Measurements from ENCODE around the gene SYTL3.

SYTL3 gene

DNA sequence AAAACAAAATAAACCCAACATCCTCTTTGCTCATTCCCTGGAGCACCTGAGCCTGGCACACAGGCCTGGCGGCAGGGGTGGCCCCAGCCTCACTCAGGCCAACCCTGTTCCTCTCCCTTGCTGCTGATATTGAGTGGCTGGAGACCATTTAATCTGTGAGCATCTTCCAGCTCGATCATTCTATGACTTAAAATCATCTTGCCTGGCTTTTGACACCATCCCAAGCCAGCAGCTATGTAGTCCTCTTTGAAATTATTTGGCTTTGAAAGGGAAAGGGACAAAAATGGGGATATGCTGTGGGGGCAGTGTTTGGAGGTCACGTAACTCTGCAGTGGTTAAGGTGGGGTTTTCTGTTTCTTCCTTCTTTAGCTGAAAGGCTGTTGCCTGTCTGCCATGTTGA is 146.5 kb downstream of the SYTL3 start:
- DNase-seq (ENCODE audit: insufficient read length, low spot score), result no peak
- TF ChIP-seq TAF1 (IDR thresholded peaks at IDR 0.05; ENCODE audit: low read depth, low read length) (no peak), PAX5 (IDR thresholded peaks at IDR 0.05; ENCODE audit: insufficient read depth, low read length, severe bottlenecking) (no peak), POLR2AphosphoS5 (IDR thresholded peaks at IDR 0.05; ENCODE audit: low read depth, low read length) (no peak), POLR2A (IDR thresholded peaks at IDR 0.05; ENCODE audit: low read depth, low read length) (0 out of 2 replicates have a peak, but pooled peaks have one; percentile 29), SPI1 (IDR thresholded peaks at IDR 0.05; ENCODE audit: low read depth, low read length) (no peak)
- FAIRE-seq, result no peak

DNA sequence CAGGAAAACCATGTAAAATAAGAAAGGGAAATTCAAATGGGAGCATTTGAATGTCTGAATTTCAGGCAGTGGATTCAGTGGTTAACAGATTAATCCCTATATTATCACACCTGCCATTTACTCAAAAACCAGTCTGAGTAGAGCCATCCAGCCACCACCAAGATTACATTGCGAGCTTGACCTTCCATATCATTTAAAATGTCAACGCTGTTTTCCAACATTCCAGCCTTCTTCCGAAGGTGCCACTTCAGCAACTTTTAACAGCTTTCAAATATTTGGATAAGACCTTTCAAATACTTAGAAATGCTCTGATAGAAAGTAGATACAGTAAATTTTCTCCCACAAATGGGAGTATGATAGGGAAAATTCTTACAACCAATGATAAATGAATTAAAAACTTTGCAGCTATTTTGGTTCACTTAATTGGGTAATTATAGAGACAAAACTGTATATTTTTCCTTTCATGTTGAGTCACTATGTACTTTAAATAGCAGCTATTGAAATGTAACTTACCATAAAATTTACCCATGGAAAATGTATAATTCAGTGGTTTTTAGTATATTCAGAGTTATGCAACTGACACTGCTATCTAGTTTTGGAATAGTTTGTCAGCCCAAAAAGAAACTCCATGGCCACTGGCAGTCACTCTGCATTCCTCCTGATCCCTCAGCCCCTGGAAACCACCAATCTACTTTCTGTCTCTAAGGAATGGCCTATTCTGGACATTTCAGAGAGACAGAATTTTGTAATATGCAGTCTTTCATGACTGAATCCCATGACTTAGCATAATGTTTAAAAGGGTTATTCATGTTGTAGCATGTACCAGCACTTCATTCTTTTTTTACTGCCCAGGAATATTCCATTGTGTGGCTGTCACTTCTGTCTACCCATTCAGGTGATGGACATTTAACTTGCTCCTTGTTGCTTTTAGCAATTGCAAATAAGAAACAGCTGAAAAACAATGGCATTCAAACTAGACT is 147.8 kb downstream of the SYTL3 start:
- no peak for TF ChIP-seq POU2F2 (IDR thresholded peaks at IDR 0.05; ENCODE audit: low read depth, low read length)
- no peak for TF ChIP-seq POLR2AphosphoS5 (IDR thresholded peaks at IDR 0.05; ENCODE audit: low read depth, low read length)
- TF ChIP-seq SPI1 (IDR thresholded peaks at IDR 0.05; ENCODE audit: low read depth, low read length), result no peak
- TF ChIP-seq POLR2A (IDR thresholded peaks at IDR 0.05; ENCODE audit: low read depth, low read length), result no peak
- TF ChIP-seq TAF1 (IDR thresholded peaks at IDR 0.05; ENCODE audit: low read depth, low read length), result no peak
- no peak for TF ChIP-seq PAX5 (IDR thresholded peaks at IDR 0.05; ENCODE audit: insufficient read depth, low read length, severe bottlenecking)
- no peak for FAIRE-seq
- no peak for DNase-seq (ENCODE audit: insufficient read length, low spot score)

DNA sequence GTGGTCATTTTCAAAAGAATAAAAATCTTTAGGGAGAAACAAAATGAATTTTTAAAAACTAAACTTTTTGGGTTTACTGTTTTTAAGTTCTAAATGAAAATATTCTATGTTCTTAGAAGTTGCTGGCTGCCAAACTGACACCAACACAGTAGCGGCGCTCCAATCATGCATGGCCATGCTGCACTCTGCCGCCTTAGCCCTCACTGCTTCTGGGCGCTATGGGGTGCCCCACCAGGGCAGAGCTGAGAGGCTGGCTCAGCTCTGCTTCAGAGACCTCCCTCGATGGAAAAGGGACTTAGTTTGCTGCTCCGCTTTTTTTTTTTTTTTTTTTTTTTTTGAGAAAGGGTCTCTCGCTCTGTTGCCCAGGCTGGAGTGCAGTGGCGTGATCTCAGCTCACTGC is 148.5 kb downstream of the SYTL3 start:
- DNase-seq (ENCODE audit: insufficient read length, low spot score) (no peak), FAIRE-seq (no peak)
- TF ChIP-seq POLR2AphosphoS5 (IDR thresholded peaks at IDR 0.05; ENCODE audit: low read depth, low read length), result no peak
- TF ChIP-seq POLR2A (IDR thresholded peaks at IDR 0.05; ENCODE audit: low read depth, low read length), result no peak
- no peak for TF ChIP-seq SPI1 (IDR thresholded peaks at IDR 0.05; ENCODE audit: low read depth, low read length)
- TF ChIP-seq PAX5 (IDR thresholded peaks at IDR 0.05; ENCODE audit: insufficient read depth, low read length, severe bottlenecking), result no peak
- TF ChIP-seq TAF1 (IDR thresholded peaks at IDR 0.05; ENCODE audit: low read depth, low read length), result no peak
- no peak for TF ChIP-seq POU2F2 (IDR thresholded peaks at IDR 0.05; ENCODE audit: low read depth, low read length)

DNA sequence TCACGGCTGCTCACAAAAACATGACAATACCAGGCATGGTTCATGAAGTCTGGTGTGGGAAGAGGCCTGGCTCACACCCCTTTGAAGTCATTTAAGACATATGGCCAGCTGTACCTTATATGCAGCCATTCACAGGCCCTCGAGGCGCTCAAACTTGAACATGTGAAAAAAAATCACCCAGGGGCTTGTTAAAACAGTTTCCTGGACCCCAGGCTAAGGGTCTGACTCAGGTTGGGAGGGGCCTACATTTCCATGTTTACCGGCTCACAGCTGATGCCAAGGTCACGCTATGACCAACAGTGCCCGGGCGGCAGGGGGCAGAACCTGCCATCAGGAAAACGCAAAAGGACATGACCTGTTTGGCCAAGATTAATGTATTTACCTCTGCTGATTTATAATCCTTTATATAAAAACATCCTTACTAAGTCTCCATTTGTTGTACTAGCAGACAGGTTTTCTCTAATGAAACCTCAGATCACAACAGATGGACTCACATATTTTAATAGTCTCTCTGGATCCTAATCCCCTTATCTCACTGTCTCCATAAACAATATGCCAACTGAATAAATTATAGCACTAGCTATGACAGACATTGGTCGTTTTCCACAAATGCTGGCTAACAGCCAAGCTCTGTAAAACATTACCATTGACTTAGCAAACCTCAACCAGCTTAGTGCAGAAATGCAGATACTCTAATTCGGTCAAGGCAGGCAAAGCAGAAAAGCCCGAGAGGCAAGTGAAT is 149.4 kb downstream of the SYTL3 start:
- no peak for FAIRE-seq
- no peak for DNase-seq (ENCODE audit: insufficient read length, low spot score)
- TF ChIP-seq PAX5 (IDR thresholded peaks at IDR 0.05; ENCODE audit: insufficient read depth, low read length, severe bottlenecking), result no peak
- 0 out of 2 replicates have a peak, but pooled peaks have one; percentile 26 for TF ChIP-seq POLR2AphosphoS5 (IDR thresholded peaks at IDR 0.05; ENCODE audit: low read depth, low read length)
- TF ChIP-seq POU2F2 (IDR thresholded peaks at IDR 0.05; ENCODE audit: low read depth, low read length), result no peak
- TF ChIP-seq POLR2A (IDR thresholded peaks at IDR 0.05; ENCODE audit: low read depth, low read length), result 0 out of 2 replicates have a peak, but pooled peaks have one; percentile 32
- no peak for TF ChIP-seq SPI1 (IDR thresholded peaks at IDR 0.05; ENCODE audit: low read depth, low read length)
- TF ChIP-seq TAF1 (IDR thresholded peaks at IDR 0.05; ENCODE audit: low read depth, low read length), result no peak

- FAIRE-seq, result peak; percentile 31
Measured at GRCh38 chr6:158801655-158802294, 151.9 kb downstream of the SYTL3 start.

GRCh38 chr6:158803733-158804143 is 153.9 kb downstream of the SYTL3 start:
- DNase-seq (ENCODE audit: insufficient read length, low spot score) (no peak), FAIRE-seq (peak; percentile 85)
- TF ChIP-seq POLR2AphosphoS5 (IDR thresholded peaks at IDR 0.05; ENCODE audit: low read depth, low read length), result no peak; the same call in 1 of the 2 replicates
- peak; percentile 60; the same call in 1 of the 2 replicates for TF ChIP-seq POLR2A (IDR thresholded peaks at IDR 0.05; ENCODE audit: low read depth, low read length)
- TF ChIP-seq PAX5 (IDR thresholded peaks at IDR 0.05; ENCODE audit: insufficient read depth, low read length, severe bottlenecking), result no peak
- peak; percentile 37; the same call in 1 of the 2 replicates for TF ChIP-seq SPI1 (IDR thresholded peaks at IDR 0.05; ENCODE audit: low read depth, low read length)

More at GRCh38 chr6:158801655-158802294, 151.9 kb downstream of the SYTL3 start:
- peak; percentile 55; the same call in 1 of the 2 replicates for TF ChIP-seq POLR2A (IDR thresholded peaks at IDR 0.05; ENCODE audit: low read depth, low read length)
- no peak for TF ChIP-seq SPI1 (IDR thresholded peaks at IDR 0.05; ENCODE audit: low read depth, low read length)
- TF ChIP-seq POLR2AphosphoS5 (IDR thresholded peaks at IDR 0.05; ENCODE audit: low read depth, low read length), result peak; percentile 48
- no peak for DNase-seq (ENCODE audit: insufficient read length, low spot score)

DNA sequence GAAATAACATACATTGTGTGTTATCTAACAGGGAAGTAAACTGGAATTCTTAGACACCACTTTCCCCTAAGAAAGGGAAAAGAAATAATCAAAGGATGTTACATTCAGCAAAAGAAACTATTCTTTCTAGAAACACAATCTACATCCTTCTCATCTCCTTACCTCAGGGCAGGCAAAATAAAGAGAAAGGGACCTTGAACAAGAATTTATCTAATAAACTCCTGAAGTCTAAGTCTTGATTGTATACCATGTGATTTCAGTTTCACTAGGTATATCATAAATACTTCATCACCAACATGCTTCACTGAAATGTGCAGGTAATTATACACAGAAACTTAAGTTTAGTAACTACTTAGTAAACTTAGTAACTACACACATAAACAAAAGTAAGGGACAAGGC is 154.4 kb downstream of the SYTL3 start:
- DNase-seq (ENCODE audit: insufficient read length, low spot score), result no peak
- no peak for FAIRE-seq
- TF ChIP-seq SPI1 (IDR thresholded peaks at IDR 0.05; ENCODE audit: low read depth, low read length) (no peak), PAX5 (IDR thresholded peaks at IDR 0.05; ENCODE audit: insufficient read depth, low read length, severe bottlenecking) (no peak), POU2F2 (IDR thresholded peaks at IDR 0.05; ENCODE audit: low read depth, low read length) (no peak), POLR2A (IDR thresholded peaks at IDR 0.05; ENCODE audit: low read depth, low read length) (no peak), TAF1 (IDR thresholded peaks at IDR 0.05; ENCODE audit: low read depth, low read length) (no peak), POLR2AphosphoS5 (IDR thresholded peaks at IDR 0.05; ENCODE audit: low read depth, low read length) (no peak)

DNA sequence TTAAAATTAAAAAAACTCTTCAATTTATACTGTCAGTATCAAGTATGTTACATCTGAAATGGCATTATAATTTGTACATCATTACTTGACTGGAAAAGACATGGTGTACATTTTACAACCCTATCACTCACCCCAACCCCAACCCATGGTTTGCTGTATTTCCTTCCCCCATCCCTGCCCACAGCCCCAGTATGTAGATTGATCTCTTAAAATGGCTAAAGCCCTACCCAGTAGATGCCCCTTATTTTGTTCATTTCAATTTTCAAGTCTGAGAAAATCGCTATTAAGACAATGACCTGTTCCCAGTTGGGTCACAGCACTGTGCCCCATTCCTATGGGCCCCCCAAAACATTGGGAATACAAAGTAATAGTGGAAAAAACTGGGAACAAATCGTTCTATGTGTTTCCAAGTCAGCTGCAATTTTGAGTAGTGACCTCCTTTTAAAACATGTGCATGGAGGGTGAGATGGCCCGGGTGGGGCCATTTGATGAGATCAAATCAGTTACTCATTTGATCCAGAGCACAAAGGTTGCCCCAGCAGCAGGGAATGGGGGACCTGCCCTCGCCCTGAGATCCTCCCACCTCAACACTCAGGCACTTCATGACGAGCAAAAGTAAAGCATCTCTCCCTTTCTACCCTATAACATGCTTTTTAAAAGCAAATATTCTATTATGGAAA is 156.0 kb downstream of the SYTL3 start:
- FAIRE-seq (no peak), DNase-seq (ENCODE audit: insufficient read length, low spot score) (no peak)
- TF ChIP-seq POLR2A (IDR thresholded peaks at IDR 0.05; ENCODE audit: low read depth, low read length), result no peak
